K562 (cell line): ENCODE measurements around the gene ERICH6. TPM values are rescaled to one million over a fixed set of nuclear protein-coding genes. Genes with fewer than 3 reads are reported as not detected.

Experiments
- BACH1 ChIP-seq: fragments of 200-800 bp; sonication (Bioruptor generic); IDR thresholded peaks from 2 replicates; pipeline ENCODE4 v1.6.1; 2016; ENCODE audit warnings: missing genetic modification characterization, missing compliant biosample characterization
- CBX5 ChIP-seq: IDR thresholded peaks from 2 replicates; pipeline ENCODE4 v1.6.1; 2014; ENCODE audit warnings: low read depth, borderline replicate concordance
- HMGN3 ChIP-seq: IDR thresholded peaks from 2 replicates; pipeline ENCODE4 v1.6.1; 2011; ENCODE audit warnings: borderline replicate concordance, low read depth, mild to moderate bottlenecking, mixed read lengths, low read length; ENCODE audit not compliant: insufficient read length; ENCODE audit errors: extremely low read depth
- JUNB ChIP-seq: fragments of 450-650 bp; formaldehyde crosslinking; conservative IDR thresholded peaks from 2 replicates; pipeline ENCODE4 v1.4.0; 2020; ENCODE audit warnings: mild to moderate bottlenecking
- NFIC ChIP-seq: fragments of 450-650 bp; IDR thresholded peaks from 2 replicates; pipeline ENCODE4 v1.6.1; 2017; ENCODE audit warnings: mild to moderate bottlenecking, inconsistent platforms
- RAD51 ChIP-seq: fragments of 450-650 bp; IDR thresholded peaks from 2 replicates; pipeline ENCODE4 v1.7.1; 2016; ENCODE audit warnings: low read depth, mild to moderate bottlenecking, borderline replicate concordance
- SPI1 ChIP-seq: IDR thresholded peaks from 2 replicates; pipeline ENCODE4 v1.6.1; 2011; ENCODE audit warnings: low read depth, low read length, control low read depth, borderline replicate concordance
- TCFL5 ChIP-seq: fragments of 250-450 bp; sonication (Bioruptor Pico); conservative IDR thresholded peaks from 2 replicates; pipeline ENCODE4 v1.6.1; 2021; ENCODE audit warnings: mild to moderate bottlenecking, moderate library complexity, matching md5 sums
- ZBTB8A ChIP-seq: fragments of 450-650 bp; IDR thresholded peaks from 2 replicates; pipeline ENCODE4 v1.6.1; 2018; ENCODE audit warnings: mild to moderate bottlenecking, moderate library complexity; ENCODE audit not compliant: partially characterized antibody
- polyA plus RNA-seq, 8 experiments: library from polyadenylated mRNA; depleted of rRNA in 4 of 8; stranded (reverse) in 5 of 8; unstranded in 3 of 8; fragments of >200 nt; fragmentation: Nextera tagmentation in 2 of 8; fragmentation: Illumina TruSeq in 1 of 8; extraction: Ambion mirVana in 2 of 8; extraction: Trizol in 1 of 8; gene quantifications; 2 replicates each; pipeline versions ENCODE4 v1.2.1 to v1.2.3, GENCODE V29; 2011 to 2014; ENCODE audit warnings: inconsistent platforms in 1 of 8, missing spikeins in 1 of 8
- total RNA-seq, 7 experiments: library from RNA; depleted of rRNA in 6 of 7; stranded (reverse); fragments of >200 nt in 6 of 7; fragmentation: Illumina TruSeq in 2 of 7; extraction: Trizol in 2 of 7; gene quantifications; 2 replicates each; pipeline versions ENCODE4 v1.2.1 to v1.2.3, GENCODE V29; 2011 to 2021; ENCODE audit warnings: low replicate concordance in 1 of 7
- TF ChIP-seq, protein P1 (sequence below): fragments of 250-450 bp; sonication (Bioruptor Pico); IDR thresholded peaks from 2 replicates; pipeline ENCODE4 v1.4.0; 2020; ENCODE audit warnings: mild to moderate bottlenecking, moderate library complexity, borderline replicate concordance
- TF ChIP-seq, protein P2 (sequence below), 3 experiments: fragments of 200-800 bp in 1 of 3; fragments of 250-450 bp in 1 of 3; fragments of 450-650 bp in 1 of 3; sonication (Bioruptor Pico) in 1 of 3; sonication (Bioruptor generic) in 1 of 3; formaldehyde crosslinking in 1 of 3; IDR thresholded peaks; 2 replicates each; pipeline versions ENCODE4 v1.6.1 to v1.8.0; 2016 to 2022; ENCODE audit warnings: mild to moderate bottlenecking in 2 of 3, missing genetic modification characterization in 2 of 3, missing compliant biosample characterization in 1 of 3, moderate library complexity in 1 of 3
- TF ChIP-seq, protein P3 (sequence below), 2 experiments: fragments of 200-800 bp in 1 of 2; sonication (Bioruptor generic) in 1 of 2; sonication (generic) in 1 of 2; formaldehyde crosslinking in 1 of 2; IDR thresholded peaks in 1 of 2; conservative IDR thresholded peaks in 1 of 2; 2 replicates each; pipeline versions ENCODE4 v1.5.0 to v1.6.1; 2016 to 2020; ENCODE audit warnings: missing compliant biosample characterization in 1 of 2, missing genetic modification characterization in 1 of 2, missing genetic modification reagents in 1 of 2
- TF ChIP-seq, protein P4 (sequence below), 2 experiments: fragments of 450-650 bp in 1 of 2; sonication (generic) in 1 of 2; formaldehyde crosslinking in 1 of 2; IDR thresholded peaks in 1 of 2; conservative IDR thresholded peaks in 1 of 2; 2 replicates each; pipeline versions ENCODE4 v1.6.1 to v1.8.1; 2016 to 2023; ENCODE audit warnings: mild to moderate bottlenecking in 2 of 2, moderate library complexity in 2 of 2, inconsistent platforms in 1 of 2, missing genetic modification reagents in 1 of 2
- TF ChIP-seq, protein P5 (sequence below): sonication (generic); formaldehyde crosslinking; IDR thresholded peaks from 2 replicates; pipeline ENCODE4 v1.8.0; 2023; ENCODE audit warnings: mild to moderate bottlenecking, missing genetic modification reagents

The ERICH6 gene
- total and polyA plus RNA-seq, 9 of the 15 experiments (the other 6 are each of a cell fraction or from before 2014, with no cell fraction given): not detected

DNA sequence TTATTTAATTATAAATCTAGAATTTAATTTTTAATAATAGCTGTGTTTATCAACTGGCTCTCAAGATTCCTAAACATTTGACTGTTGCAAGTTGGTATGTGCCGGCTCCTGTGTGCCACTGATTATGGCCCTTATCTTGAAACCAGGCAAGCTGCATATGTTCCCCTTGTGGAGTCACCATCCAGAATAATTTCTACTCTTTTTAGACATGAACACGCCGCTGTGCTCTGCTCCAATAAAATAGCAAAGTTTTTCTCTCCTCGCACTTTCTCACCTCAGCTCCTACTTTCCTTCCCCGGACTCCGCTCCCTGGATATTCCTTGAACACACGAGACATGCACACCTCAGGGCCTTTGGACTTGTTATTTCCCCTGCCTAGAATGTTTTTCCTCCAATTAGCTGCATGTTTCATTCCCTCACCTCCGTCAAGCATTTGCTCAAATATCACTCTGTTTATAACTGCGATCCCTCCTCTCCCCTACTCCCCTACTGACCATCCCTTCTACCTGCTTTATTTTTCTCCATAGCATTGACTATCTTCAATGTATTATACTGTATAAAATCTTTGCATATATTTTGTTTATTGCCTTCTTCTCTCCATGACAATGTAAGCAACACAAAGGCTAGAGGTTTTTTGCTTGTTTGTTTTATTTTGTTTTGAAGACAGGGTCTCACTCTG, 26.1 kb upstream of the ERICH6 start (continued):
- TF ChIP-seq, protein P1, sequence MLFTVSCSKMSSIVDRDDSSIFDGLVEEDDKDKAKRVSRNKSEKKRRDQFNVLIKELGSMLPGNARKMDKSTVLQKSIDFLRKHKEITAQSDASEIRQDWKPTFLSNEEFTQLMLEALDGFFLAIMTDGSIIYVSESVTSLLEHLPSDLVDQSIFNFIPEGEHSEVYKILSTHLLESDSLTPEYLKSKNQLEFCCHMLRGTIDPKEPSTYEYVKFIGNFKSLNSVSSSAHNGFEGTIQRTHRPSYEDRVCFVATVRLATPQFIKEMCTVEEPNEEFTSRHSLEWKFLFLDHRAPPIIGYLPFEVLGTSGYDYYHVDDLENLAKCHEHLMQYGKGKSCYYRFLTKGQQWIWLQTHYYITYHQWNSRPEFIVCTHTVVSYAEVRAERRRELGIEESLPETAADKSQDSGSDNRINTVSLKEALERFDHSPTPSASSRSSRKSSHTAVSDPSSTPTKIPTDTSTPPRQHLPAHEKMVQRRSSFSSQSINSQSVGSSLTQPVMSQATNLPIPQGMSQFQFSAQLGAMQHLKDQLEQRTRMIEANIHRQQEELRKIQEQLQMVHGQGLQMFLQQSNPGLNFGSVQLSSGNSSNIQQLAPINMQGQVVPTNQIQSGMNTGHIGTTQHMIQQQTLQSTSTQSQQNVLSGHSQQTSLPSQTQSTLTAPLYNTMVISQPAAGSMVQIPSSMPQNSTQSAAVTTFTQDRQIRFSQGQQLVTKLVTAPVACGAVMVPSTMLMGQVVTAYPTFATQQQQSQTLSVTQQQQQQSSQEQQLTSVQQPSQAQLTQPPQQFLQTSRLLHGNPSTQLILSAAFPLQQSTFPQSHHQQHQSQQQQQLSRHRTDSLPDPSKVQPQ (CRISPR knock-in tag): no peak
- TF ChIP-seq NFIC (peak; percentile 75), SPI1 (no peak), ZBTB8A (no peak), HMGN3 (no peak), JUNB (CRISPR knock-in tag) (no peak), RAD51 (0 out of 2 replicates have a peak, but pooled peaks have one; percentile 6), CBX5 (no peak), TCFL5 (CRISPR knock-in tag) (no peak), BACH1 (tag) (no peak)
- TF ChIP-seq, protein P2, sequence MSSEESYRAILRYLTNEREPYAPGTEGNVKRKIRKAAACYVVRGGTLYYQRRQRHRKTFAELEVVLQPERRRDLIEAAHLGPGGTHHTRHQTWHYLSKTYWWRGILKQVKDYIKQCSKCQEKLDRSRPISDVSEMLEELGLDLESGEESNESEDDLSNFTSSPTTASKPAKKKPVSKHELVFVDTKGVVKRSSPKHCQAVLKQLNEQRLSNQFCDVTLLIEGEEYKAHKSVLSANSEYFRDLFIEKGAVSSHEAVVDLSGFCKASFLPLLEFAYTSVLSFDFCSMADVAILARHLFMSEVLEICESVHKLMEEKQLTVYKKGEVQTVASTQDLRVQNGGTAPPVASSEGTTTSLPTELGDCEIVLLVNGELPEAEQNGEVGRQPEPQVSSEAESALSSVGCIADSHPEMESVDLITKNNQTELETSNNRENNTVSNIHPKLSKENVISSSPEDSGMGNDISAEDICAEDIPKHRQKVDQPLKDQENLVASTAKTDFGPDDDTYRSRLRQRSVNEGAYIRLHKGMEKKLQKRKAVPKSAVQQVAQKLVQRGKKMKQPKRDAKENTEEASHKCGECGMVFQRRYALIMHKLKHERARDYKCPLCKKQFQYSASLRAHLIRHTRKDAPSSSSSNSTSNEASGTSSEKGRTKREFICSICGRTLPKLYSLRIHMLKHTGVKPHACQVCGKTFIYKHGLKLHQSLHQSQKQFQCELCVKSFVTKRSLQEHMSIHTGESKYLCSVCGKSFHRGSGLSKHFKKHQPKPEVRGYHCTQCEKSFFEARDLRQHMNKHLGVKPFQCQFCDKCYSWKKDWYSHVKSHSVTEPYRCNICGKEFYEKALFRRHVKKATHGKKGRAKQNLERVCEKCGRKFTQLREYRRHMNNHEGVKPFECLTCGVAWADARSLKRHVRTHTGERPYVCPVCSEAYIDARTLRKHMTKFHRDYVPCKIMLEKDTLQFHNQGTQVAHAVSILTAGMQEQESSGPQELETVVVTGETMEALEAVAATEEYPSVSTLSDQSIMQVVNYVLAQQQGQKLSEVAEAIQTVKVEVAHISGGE (CRISPR knock-in tag; IDR thresholded peaks at IDR 0.05): peak in 1 of 3 experiments; percentile 42; a peak in 1 of 6 replicates
- TF ChIP-seq, protein P3, sequence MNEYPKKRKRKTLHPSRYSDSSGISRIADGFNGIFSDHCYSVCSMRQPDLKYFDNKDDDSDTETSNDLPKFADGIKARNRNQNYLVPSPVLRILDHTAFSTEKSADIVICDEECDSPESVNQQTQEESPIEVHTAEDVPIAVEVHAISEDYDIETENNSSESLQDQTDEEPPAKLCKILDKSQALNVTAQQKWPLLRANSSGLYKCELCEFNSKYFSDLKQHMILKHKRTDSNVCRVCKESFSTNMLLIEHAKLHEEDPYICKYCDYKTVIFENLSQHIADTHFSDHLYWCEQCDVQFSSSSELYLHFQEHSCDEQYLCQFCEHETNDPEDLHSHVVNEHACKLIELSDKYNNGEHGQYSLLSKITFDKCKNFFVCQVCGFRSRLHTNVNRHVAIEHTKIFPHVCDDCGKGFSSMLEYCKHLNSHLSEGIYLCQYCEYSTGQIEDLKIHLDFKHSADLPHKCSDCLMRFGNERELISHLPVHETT (CRISPR knock-in tag; conservative IDR thresholded peaks at IDR 0.05 in 1 of 2, IDR thresholded peaks at IDR 0.05 in 1 of 2): peak in 1 of 2 experiments; percentile 73; a peak in 2 of 4 replicates
- TF ChIP-seq, protein P4, sequence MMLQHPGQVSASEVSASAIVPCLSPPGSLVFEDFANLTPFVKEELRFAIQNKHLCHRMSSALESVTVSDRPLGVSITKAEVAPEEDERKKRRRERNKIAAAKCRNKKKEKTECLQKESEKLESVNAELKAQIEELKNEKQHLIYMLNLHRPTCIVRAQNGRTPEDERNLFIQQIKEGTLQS (IDR thresholded peaks at IDR 0.05): peak; percentile 59
- TF ChIP-seq, protein P4 (CRISPR knock-in tag; conservative IDR thresholded peaks at IDR 0.05): 0 out of 2 replicates have a peak, but pooled peaks have one; percentile 27
- TF ChIP-seq, protein P5, sequence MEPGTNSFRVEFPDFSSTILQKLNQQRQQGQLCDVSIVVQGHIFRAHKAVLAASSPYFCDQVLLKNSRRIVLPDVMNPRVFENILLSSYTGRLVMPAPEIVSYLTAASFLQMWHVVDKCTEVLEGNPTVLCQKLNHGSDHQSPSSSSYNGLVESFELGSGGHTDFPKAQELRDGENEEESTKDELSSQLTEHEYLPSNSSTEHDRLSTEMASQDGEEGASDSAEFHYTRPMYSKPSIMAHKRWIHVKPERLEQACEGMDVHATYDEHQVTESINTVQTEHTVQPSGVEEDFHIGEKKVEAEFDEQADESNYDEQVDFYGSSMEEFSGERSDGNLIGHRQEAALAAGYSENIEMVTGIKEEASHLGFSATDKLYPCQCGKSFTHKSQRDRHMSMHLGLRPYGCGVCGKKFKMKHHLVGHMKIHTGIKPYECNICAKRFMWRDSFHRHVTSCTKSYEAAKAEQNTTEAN (CRISPR knock-in tag): no peak
